ENCODE measurements around the gene CPSF4. TPM values are rescaled to one million over a fixed set of nuclear protein-coding genes. Genes with fewer than 3 reads are reported as not detected.

CPSF4 gene
- total RNA-seq, 1 experiment from 2014 or later: 98.2 TPM

- Histone ChIP-seq H2BK12ac (ENCODE audit: insufficient read length, low read depth, low read length) (no peak overlapping the region), H3K4me2 (ENCODE audit: insufficient read depth, insufficient read length, low read length) (no peak overlapping the region), H2BK120ac (ENCODE audit: low read depth, low read length, poor library complexity, severe bottlenecking) (no peak overlapping the region), H3K14ac (ENCODE audit: insufficient read depth, low read length) (no peak overlapping the region), H3K23ac (ENCODE audit: insufficient read length, low read depth, low read length) (no peak overlapping the region), H4K20me1 (ENCODE audit: control insufficient read depth, insufficient read depth, insufficient read length) (no peaks in the 10 kb centered on the region), H3T11ph (ENCODE audit: low read length) (no peak overlapping the region), H2AFZ (ENCODE audit: low read length) (no peak overlapping the region), H3K27ac (ENCODE audit: insufficient read length, low read depth, low read length) (no peak overlapping the region), H3K79me2 (ENCODE audit: insufficient read depth, low read length) (no peaks in the 10 kb centered on the region), H3K18ac (ENCODE audit: insufficient read length, low read depth, low read length) (no peak overlapping the region), H3K27me3 (ENCODE audit: insufficient read depth, low read length) (no peaks in the 10 kb centered on the region), H3K9me3 (ENCODE audit: control insufficient read depth, low read depth, low read length) (no peaks in the 10 kb centered on the region), H2BK20ac (ENCODE audit: low read depth, low read length, poor library complexity, severe bottlenecking) (no peak overlapping the region), H3K79me1 (ENCODE audit: insufficient read depth, low read depth, low read length, poor library complexity, severe bottlenecking) (no peaks in the 10 kb centered on the region), H3K9ac (ENCODE audit: extremely low read depth, insufficient read length, low read length) (no peak overlapping the region), H4K91ac (ENCODE audit: insufficient read length, low read depth, low read length) (no peak overlapping the region), H3K4me1 (ENCODE audit: insufficient read depth, low read length) (no peaks in the 10 kb centered on the region), H2BK15ac (ENCODE audit: low read depth, low read length) (no peak overlapping the region), H3K4ac (ENCODE audit: low read depth, low read length) (no peak overlapping the region), H4K5ac (ENCODE audit: insufficient read length, low read depth, low read length) (no peak overlapping the region), H3K56ac (ENCODE audit: insufficient read length, low read depth, low read length) (no peak overlapping the region), H4K8ac (replicated peaks; ENCODE audit: insufficient read length, low read depth, low read length) (no peak overlapping the region), H3K23me2 (ENCODE audit: insufficient read length, low read depth, low read length, poor library complexity, severe bottlenecking) (no peaks in the 10 kb centered on the region), H2AK5ac (ENCODE audit: insufficient read length, low read length) (no peak overlapping the region), H2BK5ac (ENCODE audit: insufficient read length, low read length) (no peak overlapping the region)
- Mint-ChIP-seq H3K9me3 (no peaks in the 10 kb centered on the region), H3K27me3 (ENCODE audit: low read depth) (no peaks in the 10 kb centered on the region; the same call in none of the 2 replicates), H3K4me3 (no peak overlapping the region), H3K36me3 (ENCODE audit: insufficient read depth in 1 of 3, low read depth in 3 of 3) (peaks cover 34 to 91% (median 86%) of the 10 kb centered on the region in 3 experiments; a peak in 6 of 7 replicates), H3K27ac (peak overlapping the region in 1 of 3 experiments; percentile 53; a peak in 1 of 7 replicates), H3K4me1 (no peaks in the 10 kb centered on the region)
- TF ChIP-seq, protein P1, sequence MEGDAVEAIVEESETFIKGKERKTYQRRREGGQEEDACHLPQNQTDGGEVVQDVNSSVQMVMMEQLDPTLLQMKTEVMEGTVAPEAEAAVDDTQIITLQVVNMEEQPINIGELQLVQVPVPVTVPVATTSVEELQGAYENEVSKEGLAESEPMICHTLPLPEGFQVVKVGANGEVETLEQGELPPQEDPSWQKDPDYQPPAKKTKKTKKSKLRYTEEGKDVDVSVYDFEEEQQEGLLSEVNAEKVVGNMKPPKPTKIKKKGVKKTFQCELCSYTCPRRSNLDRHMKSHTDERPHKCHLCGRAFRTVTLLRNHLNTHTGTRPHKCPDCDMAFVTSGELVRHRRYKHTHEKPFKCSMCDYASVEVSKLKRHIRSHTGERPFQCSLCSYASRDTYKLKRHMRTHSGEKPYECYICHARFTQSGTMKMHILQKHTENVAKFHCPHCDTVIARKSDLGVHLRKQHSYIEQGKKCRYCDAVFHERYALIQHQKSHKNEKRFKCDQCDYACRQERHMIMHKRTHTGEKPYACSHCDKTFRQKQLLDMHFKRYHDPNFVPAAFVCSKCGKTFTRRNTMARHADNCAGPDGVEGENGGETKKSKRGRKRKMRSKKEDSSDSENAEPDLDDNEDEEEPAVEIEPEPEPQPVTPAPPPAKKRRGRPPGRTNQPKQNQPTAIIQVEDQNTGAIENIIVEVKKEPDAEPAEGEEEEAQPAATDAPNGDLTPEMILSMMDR (conservative IDR thresholded peaks at IDR 0.05): no peak
- no CpG with 5 or more reads among the region's 8 CpGs for WGBS (ENCODE audit: extremely low coverage, insufficient read length, low lambda C conversion rate)
- no peak for DNase-seq
Observed at GRCh38 chr7:99451936-99452335, 13.2 kb downstream of the CPSF4 start.

Measured in H9 (cell line).